ENCODE results near the gene THAP2.

Gene THAP2

GRCh38 chr12:71703206-71703605, 39.1 kb downstream of the THAP2 start:
- DNase-seq (ENCODE audit: low spot score), result no peak

- DNase-seq (ENCODE audit: low spot score), result no peak
Measured at GRCh38 chr12:71704920-71705319, 40.8 kb downstream of the THAP2 start.

GRCh38 chr12:71708658-71709057, 44.6 kb downstream of the THAP2 start:
- DNase-seq (ENCODE audit: low spot score), result no peak

GRCh38 chr12:71710276-71711125, 46.4 kb downstream of the THAP2 start:
- no peak for DNase-seq (ENCODE audit: low spot score)

- no peak for DNase-seq (ENCODE audit: low spot score)
Measured at GRCh38 chr12:71718611-71719010, 54.5 kb downstream of the THAP2 start.

GRCh38 chr12:71719647-71720370, 55.7 kb downstream of the THAP2 start:
- no peak for DNase-seq (ENCODE audit: low spot score)

GRCh38 chr12:71721783-71722505, 57.8 kb downstream of the THAP2 start:
- no peak for DNase-seq (ENCODE audit: low spot score)

- DNase-seq (ENCODE audit: low spot score), result no peak
Measured at GRCh38 chr12:71725011-71725410, 60.9 kb downstream of the THAP2 start.

GRCh38 chr12:71726548-71726947, 62.4 kb downstream of the THAP2 start:
- DNase-seq (ENCODE audit: low spot score), result no peak

- no peak for DNase-seq (ENCODE audit: low spot score)
Measured at GRCh38 chr12:71727958-71728357, 63.9 kb downstream of the THAP2 start.
